ENCODE results near the gene MAP1A. TPM values are rescaled to one million over a fixed set of nuclear protein-coding genes. Genes with fewer than 3 reads are reported as not detected.

The MAP1A gene
- total and polyA plus RNA-seq, 2 donors (not counting 1 experiment from before 2014, with no cell fraction given): 0.03 to 0.07 TPM

DNA sequence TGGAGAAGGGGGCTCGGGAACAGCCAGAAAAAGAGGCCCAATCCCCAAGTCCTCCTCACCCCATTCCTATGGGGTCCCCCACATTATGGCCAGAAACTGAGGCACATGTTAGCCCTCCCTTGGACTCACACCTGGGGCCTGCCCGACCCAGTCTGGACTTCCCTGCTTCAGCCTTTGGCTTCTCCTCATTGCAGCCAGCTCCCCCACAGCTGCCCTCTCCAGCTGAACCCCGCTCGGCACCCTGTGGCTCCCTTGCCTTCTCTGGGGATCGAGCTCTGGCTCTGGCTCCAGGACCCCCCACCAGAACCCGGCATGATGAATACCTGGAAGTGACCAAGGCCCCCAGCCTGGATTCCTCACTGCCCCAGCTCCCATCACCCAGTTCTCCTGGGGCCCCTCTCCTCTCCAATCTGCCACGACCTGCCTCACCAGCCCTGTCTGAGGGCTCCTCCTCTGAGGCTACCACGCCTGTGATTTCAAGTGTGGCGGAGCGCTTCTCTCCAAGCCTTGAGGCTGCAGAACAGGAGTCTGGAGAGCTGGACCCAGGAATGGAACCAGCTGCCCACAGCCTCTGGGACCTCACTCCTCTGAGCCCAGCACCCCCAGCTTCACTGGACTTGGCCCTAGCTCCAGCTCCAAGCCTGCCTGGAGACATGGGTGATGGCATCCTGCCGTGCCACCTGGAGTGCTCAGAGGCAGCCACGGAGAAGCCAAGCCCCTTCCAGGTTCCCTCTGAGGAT, 10.6 kb downstream of the MAP1A start:
- Histone ChIP-seq H3K9ac (ENCODE audit: low read length) (no peak overlapping the region), H3K4me2 (replicated peaks; ENCODE audit: low read depth, low read length, poor library complexity, severe bottlenecking) (no peak overlapping the region), H3K79me2 (ENCODE audit: control insufficient read depth, insufficient read depth, low read length) (no peaks in the 10 kb centered on the region), H3K4me1 (ENCODE audit: control insufficient read depth in 2 of 2, insufficient read depth in 2 of 2, low read length in 2 of 2) (no peaks in the 10 kb centered on the region), H4K20me1 (ENCODE audit: control insufficient read depth, insufficient read depth, low read length, poor library complexity, severe bottlenecking) (no peaks in the 10 kb centered on the region), H3K27me3 (replicated peaks in 1 of 4; ENCODE audit: control extremely low read depth in 1 of 4, control insufficient read depth in 3 of 4, insufficient read depth in 4 of 4, low read length in 3 of 4) (no peaks in the 10 kb centered on the region), H2AFZ (ENCODE audit: insufficient read depth, low read depth, low read length, poor library complexity, severe bottlenecking) (no peak overlapping the region), H3K9me3 (ENCODE audit: control extremely low read depth in 1 of 3, control insufficient read depth in 2 of 3, insufficient read depth in 1 of 3, low read length in 2 of 3) (no peaks in the 10 kb centered on the region), H3K27ac (ENCODE audit: low read length in 2 of 2) (no peak overlapping the region), H3K4me3 (ENCODE audit: control extremely low read depth in 1 of 5, extremely low read depth in 1 of 5, insufficient read depth in 1 of 5, low read depth in 2 of 5, low read length in 4 of 5) (no peak overlapping the region), H3K36me3 (replicated peaks in 1 of 2; ENCODE audit: control extremely low read depth in 1 of 2, control insufficient read depth in 1 of 2, extremely low read depth in 1 of 2, insufficient read depth in 2 of 2, low read length in 1 of 2) (no peaks in the 10 kb centered on the region)
- H3K27ac Mint-ChIP-seq: no peak overlapping the region
- POLR2A ChIA-PET: no interaction called here
- intact Hi-C loops (cut with micrococcal nuclease): no loop called here
- no peak overlapping the region for H3K4me3 Mint-ChIP-seq
- TF ChIP-seq EZH2 (IDR thresholded peaks at IDR 0.05; ENCODE audit: borderline replicate concordance, insufficient read depth, low read depth, low read length, poor library complexity, severe bottlenecking): no peak
- TF ChIP-seq, protein P1, sequence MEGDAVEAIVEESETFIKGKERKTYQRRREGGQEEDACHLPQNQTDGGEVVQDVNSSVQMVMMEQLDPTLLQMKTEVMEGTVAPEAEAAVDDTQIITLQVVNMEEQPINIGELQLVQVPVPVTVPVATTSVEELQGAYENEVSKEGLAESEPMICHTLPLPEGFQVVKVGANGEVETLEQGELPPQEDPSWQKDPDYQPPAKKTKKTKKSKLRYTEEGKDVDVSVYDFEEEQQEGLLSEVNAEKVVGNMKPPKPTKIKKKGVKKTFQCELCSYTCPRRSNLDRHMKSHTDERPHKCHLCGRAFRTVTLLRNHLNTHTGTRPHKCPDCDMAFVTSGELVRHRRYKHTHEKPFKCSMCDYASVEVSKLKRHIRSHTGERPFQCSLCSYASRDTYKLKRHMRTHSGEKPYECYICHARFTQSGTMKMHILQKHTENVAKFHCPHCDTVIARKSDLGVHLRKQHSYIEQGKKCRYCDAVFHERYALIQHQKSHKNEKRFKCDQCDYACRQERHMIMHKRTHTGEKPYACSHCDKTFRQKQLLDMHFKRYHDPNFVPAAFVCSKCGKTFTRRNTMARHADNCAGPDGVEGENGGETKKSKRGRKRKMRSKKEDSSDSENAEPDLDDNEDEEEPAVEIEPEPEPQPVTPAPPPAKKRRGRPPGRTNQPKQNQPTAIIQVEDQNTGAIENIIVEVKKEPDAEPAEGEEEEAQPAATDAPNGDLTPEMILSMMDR (IDR thresholded peaks at IDR 0.05): no peak
- CTCF ChIA-PET: no interaction called here
- H3K4me1 Mint-ChIP-seq: no peaks in the 10 kb centered on the region
- no peaks in the 10 kb centered on the region for H3K27me3 Mint-ChIP-seq
- DNase-seq (no peak), ATAC-seq (ENCODE audit: low read depth) (no peak)
- no peaks in the 10 kb centered on the region for H3K9me3 Mint-ChIP-seq (ENCODE audit: insufficient read depth)
- 92% methylated on average over 12 of the region's 12 CpGs for whole genome bisulfite sequencing (ENCODE audit: insufficient coverage)

DNA sequence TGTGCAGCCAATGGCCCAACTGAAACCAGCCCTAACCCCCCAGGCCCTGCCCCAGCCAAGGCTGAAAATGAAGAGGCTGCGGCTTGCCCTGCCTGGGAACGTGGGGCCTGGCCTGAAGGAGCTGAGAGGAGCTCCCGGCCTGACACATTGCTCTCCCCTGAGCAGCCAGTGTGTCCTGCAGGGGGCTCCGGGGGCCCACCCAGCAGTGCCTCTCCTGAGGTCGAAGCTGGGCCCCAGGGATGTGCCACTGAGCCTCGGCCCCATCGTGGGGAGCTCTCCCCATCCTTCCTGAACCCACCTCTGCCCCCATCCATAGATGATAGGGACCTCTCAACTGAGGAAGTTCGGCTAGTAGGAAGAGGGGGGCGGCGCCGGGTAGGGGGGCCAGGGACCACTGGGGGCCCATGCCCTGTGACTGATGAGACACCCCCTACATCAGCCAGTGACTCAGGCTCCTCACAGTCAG, 11.2 kb downstream of the MAP1A start:
- no peaks in the 10 kb centered on the region for H3K4me1 Mint-ChIP-seq
- Histone ChIP-seq H2AFZ (ENCODE audit: insufficient read depth, low read depth, low read length, poor library complexity, severe bottlenecking) (no peak overlapping the region), H3K4me3 (ENCODE audit: control extremely low read depth in 1 of 5, extremely low read depth in 1 of 5, insufficient read depth in 1 of 5, low read depth in 2 of 5, low read length in 4 of 5) (no peak overlapping the region), H3K4me2 (replicated peaks; ENCODE audit: low read depth, low read length, poor library complexity, severe bottlenecking) (no peak overlapping the region), H3K9me3 (ENCODE audit: control extremely low read depth in 1 of 3, control insufficient read depth in 2 of 3, insufficient read depth in 1 of 3, low read length in 2 of 3) (no peaks in the 10 kb centered on the region), H3K27ac (ENCODE audit: low read length in 2 of 2) (no peak overlapping the region), H3K27me3 (replicated peaks in 1 of 4; ENCODE audit: control extremely low read depth in 1 of 4, control insufficient read depth in 3 of 4, insufficient read depth in 4 of 4, low read length in 3 of 4) (no peaks in the 10 kb centered on the region), H3K36me3 (replicated peaks in 1 of 2; ENCODE audit: control extremely low read depth in 1 of 2, control insufficient read depth in 1 of 2, extremely low read depth in 1 of 2, insufficient read depth in 2 of 2, low read length in 1 of 2) (no peaks in the 10 kb centered on the region), H4K20me1 (ENCODE audit: control insufficient read depth, insufficient read depth, low read length, poor library complexity, severe bottlenecking) (no peaks in the 10 kb centered on the region), H3K9ac (ENCODE audit: low read length) (no peak overlapping the region), H3K79me2 (ENCODE audit: control insufficient read depth, insufficient read depth, low read length) (no peaks in the 10 kb centered on the region), H3K4me1 (ENCODE audit: control insufficient read depth in 2 of 2, insufficient read depth in 2 of 2, low read length in 2 of 2) (no peaks in the 10 kb centered on the region)
- no peaks in the 10 kb centered on the region for H3K9me3 Mint-ChIP-seq (ENCODE audit: insufficient read depth)
- ATAC-seq (ENCODE audit: low read depth): no peak
- no peaks in the 10 kb centered on the region for H3K27me3 Mint-ChIP-seq
- TF ChIP-seq, protein P1 (IDR thresholded peaks at IDR 0.05): no peak
- TF ChIP-seq EZH2 (IDR thresholded peaks at IDR 0.05; ENCODE audit: borderline replicate concordance, insufficient read depth, low read depth, low read length, poor library complexity, severe bottlenecking): no peak
- WGBS (ENCODE audit: insufficient coverage): 92% methylated on average over 7 of the region's 11 CpGs
- no peak for DNase-seq
- H3K4me3 Mint-ChIP-seq: no peak overlapping the region
- intact Hi-C loops (cut with micrococcal nuclease): no loop called here
- ChIA-PET POLR2A (no interaction called here), CTCF (interaction anchor here (0.5 kb wide), 1 partner anchor 37 kb away, joined by 3 read pairs; no protein-coding TSS in a partner anchor)
- no peak overlapping the region for H3K27ac Mint-ChIP-seq

All from B cell (primary cell).